HTR-8/SVneo (cell line): ENCODE data around the gene SCTR.
A peak's percentile ranks its signal among the peaks of the same experiment; 100 is the strongest.

Experiments
- DNase-seq: peaks from one replicate; pipeline ENCODE4 v3.0.0; 2011; ENCODE audit warnings: low spot score, mixed read lengths; ENCODE audit not compliant: insufficient read length
- FAIRE-seq: peaks from 2 replicates; lab custom pipeline; 2011; peaks lifted over from hg19 to GRCh38; lab: Jason Lieb, UNC

Gene SCTR

DNA sequence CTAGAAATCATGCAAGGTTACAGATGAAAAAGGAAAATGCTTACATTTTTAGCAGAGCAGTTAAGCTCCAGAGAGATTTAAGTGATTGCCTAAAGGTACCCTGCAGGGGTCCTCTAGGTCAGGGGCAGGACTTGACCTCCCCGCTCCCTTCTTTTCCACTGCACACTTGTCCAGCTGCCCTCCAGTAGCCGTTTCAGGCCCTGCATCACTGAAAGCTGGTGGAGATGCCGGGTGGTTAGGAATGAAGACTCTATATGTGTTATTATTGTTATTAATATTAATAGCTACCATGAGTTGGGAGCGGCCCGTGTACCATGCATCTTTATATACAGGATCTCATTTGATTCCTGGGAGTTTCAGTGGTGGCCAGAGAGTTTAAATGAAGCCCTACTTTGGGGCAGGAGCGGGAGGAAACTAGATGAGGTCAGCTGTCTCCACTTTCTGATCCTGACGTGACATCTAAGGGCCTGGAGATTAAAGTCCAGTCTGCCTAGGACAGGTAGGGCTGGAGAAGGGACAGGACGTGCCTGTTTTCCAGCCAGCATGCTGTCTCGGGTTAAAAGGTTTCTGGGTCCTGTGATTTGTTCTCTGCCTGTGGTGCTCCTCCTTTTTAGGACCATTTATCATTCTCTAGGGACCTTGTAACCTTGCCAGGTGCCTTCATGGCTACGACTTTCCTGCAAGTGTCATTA, 90.5 kb downstream of the SCTR start:
- FAIRE-seq (no peak), DNase-seq (no peak)

DNA sequence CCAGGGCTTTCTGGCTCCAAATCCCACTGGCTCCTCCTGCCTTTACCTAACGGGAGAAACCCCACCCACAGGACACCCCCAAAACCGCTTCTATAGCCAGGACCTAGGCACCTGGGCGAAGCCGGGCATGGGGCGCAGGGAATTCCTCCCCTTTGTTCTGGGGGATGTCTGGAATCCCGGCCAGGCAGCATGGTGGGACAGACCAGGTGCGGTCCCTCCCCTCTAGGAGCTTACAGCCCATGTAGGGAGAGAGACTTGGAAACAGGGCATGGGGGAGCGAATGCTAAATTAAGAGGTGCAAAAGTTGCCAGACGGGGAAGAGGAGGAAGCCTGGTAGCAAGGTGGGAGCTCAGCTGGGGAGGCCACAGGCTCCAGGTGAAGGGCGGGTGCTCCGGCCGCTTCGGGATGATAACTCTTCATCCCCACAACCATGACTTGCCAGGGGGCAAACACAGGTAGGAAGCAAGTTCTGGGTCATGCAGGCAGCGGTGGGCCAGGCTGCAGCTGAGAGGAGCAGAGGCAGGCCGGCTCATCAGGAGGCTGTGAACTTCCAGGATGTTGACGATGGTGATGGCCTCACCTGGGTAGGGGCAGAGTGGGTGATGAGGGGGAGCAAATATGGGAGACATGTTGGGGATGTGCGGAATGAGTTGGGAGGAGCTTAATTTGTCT, 91.3 kb downstream of the SCTR start:
- no peak for FAIRE-seq

DNA sequence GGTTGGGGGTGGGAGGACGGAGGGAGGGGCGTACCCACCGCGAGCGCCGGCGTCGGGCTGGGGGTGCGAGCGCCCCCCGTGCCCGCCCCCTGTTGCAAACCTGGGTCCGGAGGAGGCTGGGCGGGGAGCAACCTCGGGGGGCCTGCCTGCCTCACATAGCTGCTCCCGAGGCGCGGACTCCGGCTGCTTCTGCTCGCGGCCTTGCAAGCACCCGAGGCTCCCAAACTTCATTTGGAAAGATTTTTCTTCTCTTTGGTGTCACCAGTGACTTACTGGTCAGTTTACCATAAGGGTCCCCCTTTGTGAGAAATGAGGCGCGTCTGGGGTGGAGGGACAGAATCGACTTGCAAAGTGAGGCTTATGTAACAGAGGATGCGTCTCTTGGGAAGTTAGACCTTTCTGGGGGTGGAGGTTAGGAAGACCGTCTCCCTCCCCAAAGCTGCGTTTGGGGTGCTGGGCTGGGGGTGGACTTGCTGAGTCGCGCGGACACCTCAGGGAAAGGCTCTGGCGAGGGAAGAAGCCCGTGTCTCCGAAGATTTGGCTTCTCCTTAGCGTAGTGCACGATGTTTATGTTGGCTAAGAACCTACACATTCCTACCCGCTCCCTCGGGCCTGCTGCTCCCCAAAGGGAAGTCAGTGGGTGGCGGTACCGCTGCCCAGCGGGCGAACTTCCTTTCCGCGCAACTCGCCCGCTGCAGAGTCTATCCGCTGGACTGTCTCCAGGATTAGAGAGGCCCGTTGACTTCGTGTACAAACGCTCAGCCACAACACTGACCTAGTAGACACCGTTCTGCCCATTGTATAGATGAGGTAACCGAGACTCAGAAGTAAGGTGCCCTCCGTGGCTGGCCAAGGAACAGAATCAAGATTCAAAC, 92.1 kb downstream of the SCTR start:
- no peak for FAIRE-seq

More for the DNA sequence above, 91.3 kb downstream of the SCTR start:
- no peak for DNase-seq

DNA sequence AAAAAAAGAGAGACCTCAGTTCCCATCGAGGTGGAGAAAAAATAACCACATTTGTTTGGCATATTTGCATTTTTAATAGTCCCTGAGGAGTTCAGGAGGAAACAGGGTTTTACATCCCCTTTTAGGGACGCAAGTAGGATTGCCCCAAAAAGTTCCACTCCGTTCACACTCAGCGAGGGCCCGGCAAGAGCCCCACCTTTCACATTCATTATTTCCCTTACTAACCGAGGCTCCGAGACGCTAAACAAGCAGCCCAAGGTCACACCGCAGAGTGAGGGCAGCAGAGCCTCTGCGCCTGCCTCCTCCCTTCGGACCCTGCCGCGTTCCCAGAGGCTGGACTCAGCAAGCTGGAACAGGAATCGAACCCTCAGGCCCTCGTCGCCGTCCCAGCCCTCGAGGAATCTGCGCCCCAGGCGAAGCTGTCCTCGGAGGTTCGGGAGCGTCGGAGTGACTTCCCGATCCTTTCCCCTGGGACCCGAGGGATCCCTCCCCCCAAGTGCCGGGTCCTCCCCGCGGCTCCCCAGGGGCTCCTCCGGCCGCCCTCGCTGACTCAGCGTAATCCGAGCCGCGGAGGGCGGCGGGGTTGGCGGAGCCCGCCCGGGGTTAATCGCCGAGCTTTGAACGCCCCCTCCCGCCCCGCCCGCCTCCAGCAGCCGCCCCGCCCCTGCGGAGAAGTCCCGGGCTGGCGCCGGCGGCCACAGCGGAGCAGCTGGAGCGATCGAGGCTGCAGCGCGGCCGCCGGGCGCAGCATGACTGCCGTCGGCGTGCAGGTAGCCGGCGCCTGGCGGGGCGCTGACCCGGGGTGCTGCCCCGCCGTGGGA, 92.9 kb downstream of the SCTR start, which contains the start of gene TMEM37:
Gene TMEM37, plus strand, starts transcription at position 700 of the 821 bp plus-strand sequence. Its CDS starts 50 bp downstream, at position 750.
- DNase-seq (peak; percentile 83), FAIRE-seq (peak; percentile 23)

More for the DNA sequence above, 92.1 kb downstream of the SCTR start:
- DNase-seq, result no peak

DNA sequence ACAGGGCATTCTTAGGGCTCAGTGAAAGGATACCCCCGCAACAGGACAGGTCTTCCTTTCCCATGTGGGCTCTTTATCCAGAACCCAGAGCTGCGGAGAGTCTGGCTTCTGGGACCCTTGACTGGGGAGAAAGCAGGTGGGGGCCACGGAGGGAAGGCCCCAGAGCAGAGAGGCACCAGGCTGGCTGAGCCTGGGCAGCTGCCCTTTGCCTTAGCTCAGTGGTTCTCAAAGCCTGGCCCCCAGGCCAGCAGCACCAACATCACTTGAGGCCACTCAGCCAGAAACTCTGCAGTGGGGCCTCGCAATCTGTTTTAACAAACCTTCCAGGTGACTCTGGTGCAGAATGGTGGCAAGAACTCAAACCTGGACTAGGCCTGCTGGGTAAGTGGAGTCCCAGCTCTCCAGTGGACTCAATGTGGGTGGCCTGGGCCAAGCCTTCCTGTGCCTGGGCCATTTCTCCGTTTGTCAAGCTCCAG, 94.2 kb downstream of the SCTR start:
- DNase-seq, result no peak
- FAIRE-seq, result no peak

DNA sequence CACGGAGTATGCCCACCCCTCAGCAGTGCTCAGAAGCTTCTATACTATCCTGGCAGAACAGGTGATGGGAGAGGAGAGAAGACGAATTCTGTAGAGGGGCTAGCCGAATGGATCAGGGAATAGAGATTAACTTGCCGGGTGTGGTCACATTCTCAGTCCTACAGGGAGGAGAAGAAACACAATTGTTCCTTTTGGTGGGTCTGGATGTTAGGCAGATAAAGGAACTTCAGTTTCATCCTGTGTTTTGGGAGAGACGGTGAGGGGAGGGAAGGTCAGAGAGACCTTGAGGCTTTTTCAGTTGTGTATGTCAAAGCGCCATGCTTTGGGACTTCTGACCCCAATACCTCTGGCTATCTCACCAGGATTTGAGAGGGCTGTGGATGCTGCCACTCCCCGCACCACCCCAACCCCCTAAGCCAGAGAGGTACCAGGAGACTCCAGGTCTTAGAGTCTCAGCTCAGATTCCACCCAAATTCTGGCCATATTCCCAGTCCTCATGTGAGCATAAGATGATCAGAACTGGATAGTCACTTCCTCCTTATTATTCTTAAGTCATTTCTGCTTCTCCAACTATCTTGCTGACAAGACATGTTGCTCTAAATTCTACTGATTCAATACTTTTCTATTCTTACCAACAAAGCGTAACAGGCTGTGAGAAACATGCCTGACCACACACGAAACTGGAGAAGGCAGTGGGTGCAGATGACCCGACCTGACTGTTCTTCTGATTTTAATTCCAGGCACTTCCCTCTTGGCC, 94.9 kb downstream of the SCTR start:
- no peak for DNase-seq
- FAIRE-seq, result no peak

DNA sequence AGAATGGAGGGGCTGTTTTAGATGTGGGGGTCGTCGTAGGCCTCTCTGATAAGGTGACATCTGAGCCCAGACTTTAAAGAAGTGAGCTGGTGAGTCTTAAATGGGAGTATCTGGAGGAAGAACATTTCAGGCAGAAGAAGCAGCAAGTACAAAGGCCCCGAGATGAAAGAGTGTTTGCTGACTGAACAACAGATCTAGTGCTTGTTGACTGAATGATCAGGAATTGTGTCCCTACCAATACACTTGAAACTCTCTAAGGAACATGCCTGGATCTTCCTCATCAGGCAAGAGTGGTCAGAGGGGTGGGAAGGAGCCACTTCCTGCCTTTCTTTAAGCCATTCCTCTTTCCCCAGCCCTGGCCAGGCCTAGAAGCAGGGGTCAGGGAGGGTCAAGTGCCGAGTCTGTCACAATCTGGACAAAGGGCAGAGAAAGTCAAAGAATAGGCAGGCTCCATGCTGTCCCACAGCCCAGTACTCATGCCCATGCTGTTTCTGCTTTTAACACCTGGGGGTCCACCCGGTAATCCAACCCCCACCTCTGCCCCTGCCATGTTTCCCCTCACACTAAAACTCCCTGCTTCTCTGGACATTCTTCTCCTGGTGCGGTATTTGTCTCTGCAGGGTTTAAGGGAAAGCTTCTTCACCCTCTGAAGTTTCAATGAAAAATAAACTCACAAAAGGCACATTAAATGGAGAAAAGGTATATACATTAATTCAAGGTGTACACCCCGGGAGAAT, 95.6 kb downstream of the SCTR start:
- FAIRE-seq, result no peak

DNA sequence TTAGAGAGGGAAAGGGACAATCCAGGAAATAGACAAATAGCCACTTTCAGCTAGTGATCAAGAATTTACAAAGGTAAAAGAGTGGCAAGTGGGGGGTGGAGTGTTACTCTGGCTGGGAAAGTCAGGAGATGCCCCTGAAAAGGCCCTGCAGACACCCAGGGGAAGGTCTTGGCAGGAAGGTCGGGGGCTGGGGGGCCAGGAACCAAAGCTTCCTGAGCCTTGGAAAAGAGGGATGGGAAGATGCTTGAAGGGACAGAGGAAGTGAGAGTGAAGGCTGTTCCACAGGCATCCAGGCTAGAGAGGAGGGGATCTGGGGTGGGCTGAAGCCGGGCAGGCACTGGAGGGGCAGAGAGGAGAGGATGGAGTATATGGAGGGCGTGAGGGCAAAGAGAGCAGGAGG, 96.5 kb downstream of the SCTR start:
- no peak for FAIRE-seq
- no peak for DNase-seq

More for the DNA sequence above, 95.6 kb downstream of the SCTR start:
- DNase-seq, result no peak

DNA sequence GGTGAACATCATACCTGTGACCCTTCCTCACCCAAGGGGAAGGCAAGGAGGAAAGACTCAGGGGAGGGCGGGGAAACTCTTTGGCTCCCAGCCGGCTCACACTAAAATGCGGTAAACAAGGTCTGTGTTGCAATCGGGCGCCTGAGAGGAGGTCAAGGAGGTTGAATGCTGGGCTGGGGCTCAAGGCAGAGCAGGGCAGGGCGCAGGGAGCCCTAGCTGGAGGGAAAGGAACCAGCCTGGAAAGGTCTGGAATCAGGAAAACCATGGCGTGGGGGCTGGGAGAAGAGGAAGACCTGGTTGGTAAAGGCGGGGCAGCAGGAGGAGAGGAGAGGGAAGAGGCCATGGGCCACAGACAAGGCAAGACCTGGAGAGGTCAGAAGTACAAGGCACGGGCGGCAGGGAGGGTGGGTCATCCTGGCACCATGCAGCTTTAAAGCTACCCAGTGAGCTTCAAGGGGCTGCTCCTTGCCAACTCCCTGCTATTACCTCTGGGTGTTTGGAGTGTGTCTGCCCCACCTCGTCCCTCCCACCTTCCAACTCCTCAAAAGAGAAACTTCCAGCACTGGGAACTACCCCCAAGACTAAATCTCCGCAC, 97.4 kb downstream of the SCTR start:
- no peak for DNase-seq
- no peak for FAIRE-seq

DNA sequence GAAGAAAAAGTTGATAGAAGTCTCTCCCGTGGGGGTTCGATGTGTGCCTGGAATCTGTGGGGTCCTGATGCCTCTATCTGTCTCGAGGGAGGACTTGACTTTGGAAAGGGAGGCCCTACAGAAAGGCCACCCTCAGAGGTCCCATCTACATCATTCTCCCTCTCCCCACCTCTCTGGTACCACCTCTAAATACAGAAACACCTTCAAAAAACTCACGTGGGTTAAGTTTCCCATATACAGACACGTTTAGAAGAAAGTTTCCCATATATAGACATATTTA, 97.9 kb downstream of the SCTR start:
- FAIRE-seq, result no peak
- no peak for DNase-seq

DNA sequence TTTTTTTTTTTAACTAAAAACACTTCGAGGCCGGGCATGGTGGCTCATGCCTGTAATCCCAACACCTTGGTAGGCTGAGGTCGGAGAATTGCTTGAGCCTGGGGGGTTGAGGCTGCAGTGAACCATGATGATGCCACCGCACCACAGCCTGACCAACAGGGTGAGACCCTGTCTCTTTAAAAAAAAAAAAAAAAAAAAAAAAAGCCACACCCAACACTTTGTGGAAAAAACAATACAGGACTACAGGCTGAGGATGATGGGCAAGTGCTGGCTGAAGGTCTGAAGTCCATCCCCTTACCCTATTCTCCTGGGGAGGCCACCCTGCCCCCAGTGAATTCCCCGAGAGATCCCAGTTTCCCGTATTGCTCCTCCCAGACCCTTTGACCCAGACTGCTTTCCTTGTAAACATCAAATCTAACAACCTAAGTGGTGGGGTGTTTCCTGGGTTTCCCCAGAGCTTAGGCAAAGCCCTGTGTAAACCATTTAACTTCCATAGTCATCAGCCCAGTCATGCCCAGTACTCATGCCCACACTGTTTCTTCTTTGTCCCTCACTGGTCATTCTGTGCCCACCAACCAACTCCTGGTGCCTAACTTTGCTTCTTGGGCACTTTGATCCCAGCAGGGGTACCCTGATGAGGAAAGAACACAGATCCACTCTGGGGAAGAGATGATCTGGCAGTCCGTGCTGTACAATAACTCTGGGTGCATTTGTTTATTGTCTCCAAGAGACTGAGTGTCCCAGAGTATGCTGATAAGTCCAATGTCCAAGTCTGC, 98.5 kb downstream of the SCTR start:
- DNase-seq, result no peak
- FAIRE-seq, result no peak

DNA sequence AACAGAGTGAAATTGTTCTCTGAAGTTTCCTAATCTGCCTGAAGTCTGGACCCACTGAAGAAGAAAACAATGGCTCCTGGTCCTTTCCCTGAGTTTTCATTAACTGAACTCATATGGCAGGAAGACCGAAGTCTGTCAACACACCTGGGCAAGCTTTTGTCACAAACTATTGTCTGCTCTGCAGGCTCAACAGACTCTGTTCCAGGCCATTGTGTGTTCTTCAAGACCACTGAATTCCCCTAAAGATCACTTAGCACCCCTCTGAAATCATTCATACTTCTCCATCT, 99.2 kb downstream of the SCTR start:
- FAIRE-seq (no peak), DNase-seq (no peak)

DNA sequence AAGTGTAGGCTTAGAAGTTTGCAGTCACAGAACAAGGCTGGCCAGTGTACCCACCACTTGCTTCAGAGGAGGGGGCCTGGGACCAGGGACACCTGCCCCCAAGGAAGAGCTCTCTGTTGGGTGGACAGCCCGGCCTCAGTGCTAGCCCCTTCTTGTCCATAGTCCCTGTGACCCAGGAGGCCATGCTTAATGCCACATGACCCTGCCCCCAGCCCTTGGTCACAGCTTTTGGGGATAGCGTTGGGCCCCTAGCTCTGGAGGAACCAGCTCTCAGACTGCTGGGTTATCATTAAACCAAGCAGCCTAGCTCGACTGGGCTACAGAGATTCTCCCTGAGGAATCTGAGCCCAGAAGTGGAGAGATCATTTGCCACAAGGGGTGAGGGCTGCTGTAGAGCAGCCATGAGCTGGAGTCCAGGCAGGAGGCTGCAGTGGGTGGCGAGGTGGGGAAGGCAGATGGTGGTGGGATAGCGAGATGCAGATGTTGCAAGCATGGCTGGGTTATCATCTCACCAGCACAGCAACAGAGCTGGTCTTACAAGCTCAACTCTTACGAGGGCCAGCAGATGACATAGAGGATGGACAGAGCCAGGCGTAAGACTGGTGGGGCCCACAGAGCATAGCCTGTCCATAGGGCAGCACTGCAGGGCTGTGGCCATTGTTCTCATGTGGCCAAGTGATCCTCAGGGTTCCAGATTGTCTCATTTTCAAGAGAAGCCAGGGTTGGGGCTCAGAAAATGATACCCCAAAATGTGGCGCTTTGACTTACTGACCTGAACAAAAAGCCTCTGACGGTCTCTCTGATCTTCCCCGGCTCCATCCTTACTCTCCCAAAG, 99.8 kb downstream of the SCTR start:
- no peak for FAIRE-seq

DNA sequence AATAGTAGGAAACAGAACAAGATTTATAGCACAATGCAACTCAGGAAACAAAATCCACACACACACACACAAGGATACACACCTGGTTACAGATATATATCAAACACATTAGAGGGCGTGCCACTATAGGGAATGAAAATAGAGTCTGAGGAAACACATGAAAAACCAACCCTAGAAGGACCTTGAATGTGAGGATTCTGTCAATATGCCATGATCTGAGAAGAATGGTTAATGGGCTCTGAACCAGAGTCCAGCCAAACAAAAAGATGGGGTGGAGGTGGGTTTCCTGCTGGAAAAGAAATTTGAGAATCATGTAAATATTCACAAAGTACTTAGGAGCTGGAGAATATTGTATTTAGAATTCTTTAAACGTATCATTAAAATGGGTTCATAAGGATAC, 100.5 kb downstream of the SCTR start:
- DNase-seq, result no peak
- FAIRE-seq, result no peak

More for the DNA sequence above, 99.8 kb downstream of the SCTR start:
- DNase-seq, result no peak

DNA sequence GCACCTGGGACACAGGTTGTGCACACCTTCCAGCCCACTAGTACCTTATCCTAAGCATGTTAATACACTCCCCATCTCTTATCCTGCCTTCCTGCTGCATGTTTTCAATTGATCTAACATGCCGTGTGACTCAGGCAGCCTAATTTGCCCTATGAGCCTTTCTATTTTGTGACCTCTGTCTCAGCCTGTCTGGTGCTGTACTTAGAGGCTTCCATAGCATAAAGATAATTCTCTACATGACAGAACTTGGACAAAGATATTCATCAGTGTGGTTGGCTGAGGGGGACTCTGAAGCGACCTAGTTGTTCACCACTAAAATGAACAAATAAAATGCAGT, 101.2 kb downstream of the SCTR start:
- FAIRE-seq (no peak), DNase-seq (no peak)

DNA sequence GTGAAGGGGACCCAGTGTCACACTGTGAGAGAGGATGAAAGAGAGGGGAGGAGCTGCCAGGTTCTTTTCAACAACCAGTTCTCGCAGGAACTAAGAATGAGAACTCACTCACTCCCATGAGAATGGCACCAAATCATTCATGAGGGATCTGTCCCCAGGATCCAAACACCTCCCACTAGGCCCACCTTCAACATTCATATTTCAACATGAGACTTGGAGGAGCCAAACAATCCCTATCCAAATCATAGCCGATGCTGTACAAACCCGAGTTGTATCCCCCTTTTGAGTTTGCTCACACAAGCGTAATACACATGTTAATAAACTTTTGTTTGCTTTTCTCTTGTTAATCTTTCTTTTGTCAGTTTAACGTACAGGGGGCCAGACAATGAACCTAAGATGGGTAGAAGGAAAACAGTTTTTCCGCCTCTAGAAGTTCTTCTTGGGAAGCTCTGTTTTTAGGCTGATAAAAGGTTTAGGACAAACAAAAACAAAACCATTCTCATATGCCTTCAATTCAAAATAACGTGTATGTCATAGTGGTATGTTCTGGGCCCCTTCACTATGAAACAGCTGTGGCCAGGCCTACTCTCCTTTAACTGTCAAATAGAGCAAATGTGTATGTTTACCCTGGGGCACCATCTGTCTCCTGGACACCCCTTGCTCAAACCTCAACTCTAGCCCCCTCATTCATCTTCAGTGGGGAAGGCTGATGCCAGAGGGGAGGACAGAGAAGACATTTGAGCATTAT, 101.7 kb downstream of the SCTR start:
- FAIRE-seq, result no peak
- DNase-seq, result no peak
